ENCODE data around the gene SPATA20. TPM values are rescaled to one million over a fixed set of nuclear protein-coding genes. Genes with fewer than 3 reads are reported as not detected.

Gene SPATA20
- total RNA-seq, 4 donors from 2014 or later = 22.3 to 67.9 (median 29.1) TPM

GRCh38 chr17:50507871-50508572 is 39.0 kb upstream of the SPATA20 start, which contains the start of gene MYCBPAP:
MYCBPAP (plus strand) TSS chr17:50508439; CDS start chr17:50508675, 236 bp downstream.
- peaks cover 0 to 3% of the 10 kb centered on the region in 2 donors for H3K4me1 ChIP-seq
- peak in 1 of 5 experiments; percentile 34 for TF ChIP-seq CTCF (IDR thresholded peaks at IDR 0.05 in 4 of 5, conservative IDR thresholded peaks at IDR 0.05 in 1 of 5)
- peak in 1 of 2 donors; percentile 14 for TF ChIP-seq POLR2A (IDR thresholded peaks at IDR 0.05)
- in situ Hi-C loops (cut with MboI; ENCODE audit: low sequenced_read_pairs in 4 of 4) = no loop called here

GRCh38 chr17:50508573-50509460 is 38.2 kb upstream of the SPATA20 start:
- Histone ChIP-seq H3K9me3 (no peaks in the 10 kb centered on the region), H3K36me3 (no peaks in the 10 kb centered on the region), H3K27me3 (no peaks in the 10 kb centered on the region), H3K27ac (peak overlapping the region; percentile 17 to 64 (median 57)), H3K4me1 (peaks cover 0 to 3% of the 10 kb centered on the region in 2 donors), H3K4me3 (peak overlapping the region; percentile 50 to 85 (median 64))
- ATAC-seq (peak in 1 of 2 donors; percentile 9), DNase-seq (no peak)
- intact Hi-C loops (cut with DNase I; ENCODE audit: low total_unique reads) = loop anchor here (2.0 kb wide), 1 partner anchor 26 kb away; no protein-coding TSS in a partner anchor
- TF ChIP-seq POLR2A (IDR thresholded peaks at IDR 0.05) (no peak), CTCF (IDR thresholded peaks at IDR 0.05 in 4 of 5, conservative IDR thresholded peaks at IDR 0.05 in 1 of 5) (no peak)
- in situ Hi-C loops (cut with MboI; ENCODE audit: low sequenced_read_pairs in 4 of 4) = no loop called here

More at GRCh38 chr17:50507871-50508572, 39.0 kb upstream of the SPATA20 start, which contains the start of gene MYCBPAP:
- DNase-seq = peak; percentile 42 to 64
- no peaks in the 10 kb centered on the region for H3K9me3 ChIP-seq
- no peaks in the 10 kb centered on the region for H3K27me3 ChIP-seq
- peak; percentile 67 to 68 for ATAC-seq
- H3K27ac ChIP-seq = peak within 1 kb of the TSS; percentile 17 to 64 (median 57)
- no peaks in the 10 kb centered on the region for H3K36me3 ChIP-seq
- intact Hi-C loops (cut with DNase I; ENCODE audit: low total_unique reads) = loop anchor here (2.0 kb wide), 1 partner anchor 25 kb away; no protein-coding TSS in a partner anchor
- H3K4me3 ChIP-seq = peak within 1 kb of the TSS; percentile 50 to 85 (median 64)

GRCh38 chr17:50511058-50511457 is 35.9 kb upstream of the SPATA20 start:
- TF ChIP-seq POLR2A (IDR thresholded peaks at IDR 0.05) (no peak), CTCF (IDR thresholded peaks at IDR 0.05 in 4 of 5, conservative IDR thresholded peaks at IDR 0.05 in 1 of 5) (no peak)
- intact Hi-C loops (cut with DNase I; ENCODE audit: low total_unique reads) = no loop called here
- peaks cover 3 to 11% of the 10 kb centered on the region in 2 donors for H3K4me1 ChIP-seq
- no peak for ATAC-seq
- no peaks in the 10 kb centered on the region for H3K9me3 ChIP-seq
- DNase-seq = no peak
- no peak overlapping the region for H3K27ac ChIP-seq
- no peaks in the 10 kb centered on the region for H3K36me3 ChIP-seq
- in situ Hi-C loops (cut with MboI; ENCODE audit: low sequenced_read_pairs in 4 of 4) = no loop called here
- H3K4me3 ChIP-seq = no peak overlapping the region
- H3K27me3 ChIP-seq = no peaks in the 10 kb centered on the region

- intact Hi-C loops (cut with DNase I; ENCODE audit: low total_unique reads) (no loop called here), in situ Hi-C loops (cut with MboI; ENCODE audit: low sequenced_read_pairs in 4 of 4) (no loop called here)
- H3K27me3 ChIP-seq = no peaks in the 10 kb centered on the region
- no peaks in the 10 kb centered on the region for H3K36me3 ChIP-seq
- no peak overlapping the region for H3K27ac ChIP-seq
- no peak overlapping the region for H3K4me3 ChIP-seq
- H3K4me1 ChIP-seq = peaks cover 3 to 11% of the 10 kb centered on the region in 2 donors
- TF ChIP-seq POLR2A (IDR thresholded peaks at IDR 0.05) = no peak
- TF ChIP-seq CTCF (IDR thresholded peaks at IDR 0.05 in 4 of 5, conservative IDR thresholded peaks at IDR 0.05 in 1 of 5) = no peak
- DNase-seq (no peak), ATAC-seq (no peak)
- H3K9me3 ChIP-seq = no peaks in the 10 kb centered on the region
These were observed 33.5 kb upstream of the SPATA20 start for GRCh38 chr17:50513495-50513894.
